MCF 10A (cell line): ENCODE results near the gene PARP9. TPM values are rescaled to one million over a fixed set of nuclear protein-coding genes. Genes with fewer than 3 reads are reported as not detected.

Source experiments
- BruUV-seq: library from RNA; stranded (reverse); fragments of 400-500 nt; replicated peaks from 2 replicates; lab custom pipeline; 2021; lab: Mats Ljungman, UMichigan
- CTCF ChIA-PET: fragments of 300-600 bp; sonication (Branson Sonifier 250); formaldehyde crosslinking; extraction: SDS; loops from one replicate; lab custom pipeline; 2021; ENCODE audit warnings: antibody characterized with exemption, inconsistent platforms; lab: Yijun Ruan, JAX
- POLR2A ChIA-PET: fragments of 300-600, 350-650 bp; sonication (Branson Sonifier 250); formaldehyde crosslinking; extraction: SDS; loops from one replicate; lab custom pipeline; 2020; ENCODE audit warnings: antibody characterized with exemption, inconsistent platforms; lab: Yijun Ruan, JAX
- DNase-seq: peaks from one replicate; pipeline ENCODE4 v3.0.0-alpha.2; 2018; ENCODE audit not compliant: unreplicated experiment
- H3K27ac Mint-ChIP-seq: one replicate; pipeline ENCODE4 v1.8.0; 2022; ENCODE audit warnings: mild to moderate bottlenecking, low read depth, mixed read lengths; ENCODE audit not compliant: unreplicated experiment
- H3K27me3 Mint-ChIP-seq: one replicate; pipeline ENCODE4 v1.8.0; 2022; ENCODE audit warnings: mixed read lengths; ENCODE audit not compliant: insufficient read depth, unreplicated experiment
- H3K36me3 Mint-ChIP-seq: one replicate; pipeline ENCODE4 v1.8.0; 2022; ENCODE audit warnings: mild to moderate bottlenecking, moderate library complexity, mixed read lengths; ENCODE audit not compliant: insufficient read depth, unreplicated experiment
- H3K4me1 Mint-ChIP-seq: one replicate; pipeline ENCODE4 v1.8.0; 2022; ENCODE audit warnings: mixed read lengths; ENCODE audit not compliant: insufficient read depth, unreplicated experiment
- H3K4me3 Mint-ChIP-seq: one replicate; pipeline ENCODE4 v1.8.0; 2022; ENCODE audit warnings: mild to moderate bottlenecking, moderate library complexity, mixed read lengths; ENCODE audit not compliant: unreplicated experiment
- H3K9me3 Mint-ChIP-seq: one replicate; pipeline ENCODE4 v1.8.0; 2022; ENCODE audit warnings: mixed read lengths; ENCODE audit not compliant: unreplicated experiment
- intact Hi-C: fragments of 100-400 bp; cut with micrococcal nuclease; formaldehyde crosslinking; loops from 2 replicates; pipeline ENCODE4 v1.14.1; 2022
- total RNA-seq: library from RNA; stranded (reverse); gene quantifications from 2 replicates; pipeline ENCODE4 v1.2.3, GENCODE V29; 2022
- TF ChIP-seq, protein P1 (sequence below): fragments of 200-600 bp; IDR thresholded peaks from one replicate; pipeline ENCODE4 v1.8.0; 2022; ENCODE audit warnings: antibody characterized with exemption, mild to moderate bottlenecking; ENCODE audit not compliant: unreplicated experiment

PARP9 gene
- total RNA-seq, 1 experiment from 2014 or later: 6.3 TPM

DNA sequence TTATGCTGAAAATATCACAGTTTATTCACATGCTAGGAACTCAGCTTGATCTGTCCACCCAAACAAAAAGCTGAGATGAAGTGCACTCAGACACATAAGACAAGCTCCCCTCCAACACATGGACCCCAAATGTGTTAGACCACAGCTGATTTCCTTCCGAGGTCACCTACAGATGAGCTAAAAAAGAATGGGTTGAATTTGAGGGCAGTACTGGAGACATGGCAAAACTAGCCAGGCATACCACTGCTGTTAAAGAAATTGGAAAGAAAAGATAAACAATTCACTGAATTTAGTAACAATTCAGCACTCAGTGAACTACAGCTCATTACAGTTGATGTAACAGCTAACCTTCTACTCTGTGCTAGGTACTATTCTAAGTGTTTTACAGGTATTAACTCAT lies 15.5 kb downstream of the PARP9 start:
- no TSS peak for BruUV-seq
- Mint-ChIP-seq H3K4me1 (no peaks in the 10 kb centered on the region), H3K27me3 (no peaks in the 10 kb centered on the region), H3K4me3 (no peak overlapping the region), H3K36me3 (peaks cover 33% of the 10 kb centered on the region), H3K9me3 (no peaks in the 10 kb centered on the region), H3K27ac (no peak overlapping the region)
- intact Hi-C loops: no loop called here
- ChIA-PET CTCF (interaction anchor here (0.6 to 1.2 kb wide), 8 partner anchors 9 to 131 kb away, joined by 3 to 6 read pairs (median 3); no protein-coding TSS in a partner anchor), POLR2A (interaction anchor here (0.9 kb wide), 1 partner anchor 34 kb away, joined by 3 read pairs; the partner anchor contains the start of gene KPNA1)
- TF ChIP-seq, protein P1, sequence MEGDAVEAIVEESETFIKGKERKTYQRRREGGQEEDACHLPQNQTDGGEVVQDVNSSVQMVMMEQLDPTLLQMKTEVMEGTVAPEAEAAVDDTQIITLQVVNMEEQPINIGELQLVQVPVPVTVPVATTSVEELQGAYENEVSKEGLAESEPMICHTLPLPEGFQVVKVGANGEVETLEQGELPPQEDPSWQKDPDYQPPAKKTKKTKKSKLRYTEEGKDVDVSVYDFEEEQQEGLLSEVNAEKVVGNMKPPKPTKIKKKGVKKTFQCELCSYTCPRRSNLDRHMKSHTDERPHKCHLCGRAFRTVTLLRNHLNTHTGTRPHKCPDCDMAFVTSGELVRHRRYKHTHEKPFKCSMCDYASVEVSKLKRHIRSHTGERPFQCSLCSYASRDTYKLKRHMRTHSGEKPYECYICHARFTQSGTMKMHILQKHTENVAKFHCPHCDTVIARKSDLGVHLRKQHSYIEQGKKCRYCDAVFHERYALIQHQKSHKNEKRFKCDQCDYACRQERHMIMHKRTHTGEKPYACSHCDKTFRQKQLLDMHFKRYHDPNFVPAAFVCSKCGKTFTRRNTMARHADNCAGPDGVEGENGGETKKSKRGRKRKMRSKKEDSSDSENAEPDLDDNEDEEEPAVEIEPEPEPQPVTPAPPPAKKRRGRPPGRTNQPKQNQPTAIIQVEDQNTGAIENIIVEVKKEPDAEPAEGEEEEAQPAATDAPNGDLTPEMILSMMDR: no peak
- DNase-seq: no peak

- H3K36me3 Mint-ChIP-seq: peaks cover 33% of the 10 kb centered on the region
- no TSS peak for BruUV-seq
- ChIA-PET POLR2A (interaction anchor here (0.5 to 0.7 kb wide), 2 partner anchors 72 to 275 kb away, joined by 3 read pairs; no protein-coding TSS in a partner anchor), CTCF (interaction anchor here (0.6 to 1.1 kb wide), 4 partner anchors 10 to 90 kb away, joined by 3 to 6 read pairs (median 4); no protein-coding TSS in a partner anchor)
- no peak overlapping the region for H3K27ac Mint-ChIP-seq
- intact Hi-C loops: no loop called here
- TF ChIP-seq, protein P1: no peak
- H3K4me1 Mint-ChIP-seq: no peaks in the 10 kb centered on the region
- no peak overlapping the region for H3K4me3 Mint-ChIP-seq
- no peak for DNase-seq
- H3K27me3 Mint-ChIP-seq: no peaks in the 10 kb centered on the region
- H3K9me3 Mint-ChIP-seq: no peaks in the 10 kb centered on the region
Observed at GRCh38 chr3:122548076-122548475, 16.0 kb downstream of the PARP9 start.

DNA sequence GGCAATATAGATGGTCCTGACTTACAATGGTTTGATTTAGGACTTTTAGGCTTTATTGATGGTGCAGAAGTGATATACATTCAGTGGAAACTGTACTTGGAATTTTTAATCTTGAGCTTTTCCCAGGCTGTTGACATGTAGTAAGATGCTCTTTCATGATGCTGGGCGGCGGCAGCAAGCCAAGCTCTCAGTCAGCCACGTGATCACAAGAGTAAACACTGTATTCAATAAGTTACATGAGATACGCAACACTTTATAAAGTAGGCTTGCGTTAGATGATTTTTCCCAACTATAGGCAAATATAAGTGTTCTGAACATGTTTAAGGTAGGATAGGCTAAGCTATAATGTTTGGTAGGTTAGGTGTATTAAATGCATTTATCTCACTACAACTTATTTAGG lies 17.9 kb downstream of the PARP9 start:
- no peaks in the 10 kb centered on the region for H3K9me3 Mint-ChIP-seq
- H3K4me1 Mint-ChIP-seq: no peaks in the 10 kb centered on the region
- no peak for DNase-seq
- intact Hi-C loops: no loop called here
- CTCF ChIA-PET: interaction anchor here (0.8 to 2.0 kb wide), 4 partner anchors 14 to 240 kb away, joined by 3 to 8 read pairs (median 4); no protein-coding TSS in a partner anchor
- no peak overlapping the region for H3K27ac Mint-ChIP-seq
- TF ChIP-seq, protein P1: no peak
- POLR2A ChIA-PET: interaction anchor here (0.7 to 1.3 kb wide), 4 partner anchors 10 to 130 kb away, joined by 3 to 4 read pairs (median 4); partner anchors contain the start of gene WDR5B
- no peaks in the 10 kb centered on the region for H3K27me3 Mint-ChIP-seq
- BruUV-seq: no TSS peak
- peaks cover 33% of the 10 kb centered on the region for H3K36me3 Mint-ChIP-seq
- H3K4me3 Mint-ChIP-seq: no peak overlapping the region

- POLR2A ChIA-PET: no interaction called here
- Mint-ChIP-seq H3K27me3 (no peaks in the 10 kb centered on the region), H3K4me1 (peaks cover 17% of the 10 kb centered on the region), H3K4me3 (no peak overlapping the region), H3K9me3 (no peaks in the 10 kb centered on the region), H3K36me3 (peaks cover 34% of the 10 kb centered on the region), H3K27ac (no peak overlapping the region)
- BruUV-seq: no TSS peak
- TF ChIP-seq, protein P1: no peak
- DNase-seq: no peak
- CTCF ChIA-PET: interaction anchor here (0.6 kb wide), 2 partner anchors 22 to 32 kb away, joined by 3 read pairs; no protein-coding TSS in a partner anchor
- intact Hi-C loops: no loop called here
Observed at GRCh38 chr3:122538956-122539490, 25.1 kb downstream of the PARP9 start.
